ENCODE results near the gene IDUA. TPM values are rescaled to one million over a fixed set of nuclear protein-coding genes. Genes with fewer than 3 reads are reported as not detected.

IDUA gene
- total RNA-seq, 4 donors from 2014 or later = 11.0 to 33.1 (median 19.7) TPM

DNA sequence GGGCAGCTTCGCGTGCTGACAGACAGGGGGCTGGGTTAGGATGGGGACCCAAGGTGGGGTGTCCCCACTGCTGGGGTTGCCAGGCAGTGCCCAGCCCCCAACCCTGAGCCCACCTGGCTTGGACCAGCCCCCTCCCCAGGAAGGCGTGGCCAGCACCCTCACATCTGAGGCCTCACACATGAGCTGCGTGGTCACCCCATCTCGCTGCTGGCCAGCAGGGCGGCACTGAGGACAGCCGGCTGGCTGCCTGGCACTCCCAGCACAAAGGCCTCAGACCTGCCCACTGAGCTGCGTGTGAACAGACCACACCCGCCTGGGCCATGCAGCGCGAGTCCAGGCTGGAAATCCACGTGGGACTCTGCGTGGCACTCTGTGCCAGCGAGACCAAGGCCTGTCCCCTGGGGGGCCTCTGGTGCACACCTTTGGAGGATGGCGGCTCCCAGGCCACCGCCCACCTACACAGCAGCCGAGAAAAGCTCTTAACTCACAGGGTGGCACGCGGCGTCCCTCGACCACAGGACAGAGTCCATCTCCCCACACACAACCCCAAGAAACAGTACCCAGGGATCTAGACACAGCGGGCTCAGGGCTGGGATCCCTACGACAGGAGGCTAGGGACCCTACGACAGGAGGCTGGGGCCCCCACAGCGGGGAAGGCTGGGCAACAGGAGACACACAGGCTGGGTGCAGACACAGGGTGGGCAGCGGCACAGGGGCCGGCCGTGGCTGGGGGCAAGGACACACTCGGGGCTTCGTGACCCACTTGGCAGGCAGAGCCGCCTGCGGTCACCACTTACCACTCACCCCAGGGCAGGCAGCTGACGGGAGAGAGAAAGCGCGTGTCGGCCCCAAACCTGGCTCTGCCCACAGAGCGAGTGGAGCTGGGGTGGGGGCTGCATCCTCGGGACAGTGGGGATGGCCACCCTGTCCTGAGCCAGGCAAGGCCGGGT, 23.3 kb upstream of the IDUA start:
- no peak for TF ChIP-seq POLR2AphosphoS5 (IDR thresholded peaks at IDR 0.05)
- TF ChIP-seq EP300 (IDR thresholded peaks at IDR 0.05) = no peak
- TF ChIP-seq, protein P1, sequence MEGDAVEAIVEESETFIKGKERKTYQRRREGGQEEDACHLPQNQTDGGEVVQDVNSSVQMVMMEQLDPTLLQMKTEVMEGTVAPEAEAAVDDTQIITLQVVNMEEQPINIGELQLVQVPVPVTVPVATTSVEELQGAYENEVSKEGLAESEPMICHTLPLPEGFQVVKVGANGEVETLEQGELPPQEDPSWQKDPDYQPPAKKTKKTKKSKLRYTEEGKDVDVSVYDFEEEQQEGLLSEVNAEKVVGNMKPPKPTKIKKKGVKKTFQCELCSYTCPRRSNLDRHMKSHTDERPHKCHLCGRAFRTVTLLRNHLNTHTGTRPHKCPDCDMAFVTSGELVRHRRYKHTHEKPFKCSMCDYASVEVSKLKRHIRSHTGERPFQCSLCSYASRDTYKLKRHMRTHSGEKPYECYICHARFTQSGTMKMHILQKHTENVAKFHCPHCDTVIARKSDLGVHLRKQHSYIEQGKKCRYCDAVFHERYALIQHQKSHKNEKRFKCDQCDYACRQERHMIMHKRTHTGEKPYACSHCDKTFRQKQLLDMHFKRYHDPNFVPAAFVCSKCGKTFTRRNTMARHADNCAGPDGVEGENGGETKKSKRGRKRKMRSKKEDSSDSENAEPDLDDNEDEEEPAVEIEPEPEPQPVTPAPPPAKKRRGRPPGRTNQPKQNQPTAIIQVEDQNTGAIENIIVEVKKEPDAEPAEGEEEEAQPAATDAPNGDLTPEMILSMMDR (IDR thresholded peaks at IDR 0.05) = no peak
- TF ChIP-seq POLR2A (IDR thresholded peaks at IDR 0.05) = no peak
- 81% methylated on average over 12 of the region's 39 CpGs for WGBS
- H3K27me3 ChIP-seq = no peaks in the 10 kb centered on the region
- peaks cover 64% of the 10 kb centered on the region for H3K36me3 ChIP-seq
- H3K9me3 ChIP-seq = no peaks in the 10 kb centered on the region
- no peak overlapping the region for H3K27ac ChIP-seq
- no peak overlapping the region for H3K4me3 ChIP-seq
- peaks cover 15% of the 10 kb centered on the region for H3K4me1 ChIP-seq
- peak in 1 of 2 donors; percentile 65 for DNase-seq (ENCODE audit: low spot score in 2 of 2)

DNA sequence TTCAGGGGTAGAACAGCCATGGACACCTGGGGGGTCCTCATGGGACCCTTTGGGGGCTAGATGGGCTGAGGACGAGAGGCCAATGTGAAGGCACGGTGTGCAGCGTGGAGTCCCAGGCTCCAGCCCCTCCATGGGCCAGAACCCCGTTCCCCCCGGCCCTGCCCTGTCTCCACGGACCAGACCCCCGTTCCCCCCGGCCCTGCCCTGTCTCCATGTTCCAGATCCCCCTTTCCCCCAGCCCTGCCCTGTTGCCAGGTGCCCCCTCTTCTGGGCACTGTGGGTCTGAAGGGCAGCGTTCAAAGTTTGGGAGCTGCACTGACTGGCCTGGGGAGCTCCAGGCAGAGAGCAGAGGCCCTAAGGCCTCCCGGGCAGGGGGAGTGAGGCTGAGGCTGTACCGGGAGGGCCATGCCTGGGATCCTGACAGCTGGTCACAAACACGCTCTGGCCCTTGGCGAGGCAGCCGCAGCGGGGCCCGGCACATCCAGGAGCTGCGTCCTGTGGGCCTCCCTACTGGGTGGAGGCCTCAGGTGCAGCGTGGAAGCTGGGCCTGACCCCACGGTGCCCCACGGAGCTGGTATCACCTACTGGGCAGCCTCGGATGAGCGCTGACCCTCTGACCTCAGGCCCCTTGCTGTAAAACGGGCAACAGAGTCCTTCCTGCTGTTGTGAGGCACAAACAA, 22.4 kb upstream of the IDUA start:
- no peaks in the 10 kb centered on the region for H3K27me3 ChIP-seq
- no peaks in the 10 kb centered on the region for H3K9me3 ChIP-seq
- H3K4me1 ChIP-seq = peaks cover 15% of the 10 kb centered on the region
- no peak overlapping the region for H3K27ac ChIP-seq
- TF ChIP-seq, protein P1 (IDR thresholded peaks at IDR 0.05) = no peak
- TF ChIP-seq POLR2A (IDR thresholded peaks at IDR 0.05) = no peak
- no peak for TF ChIP-seq POLR2AphosphoS5 (IDR thresholded peaks at IDR 0.05)
- TF ChIP-seq EP300 (IDR thresholded peaks at IDR 0.05) = no peak
- DNase-seq (ENCODE audit: low spot score in 2 of 2) = peak in 1 of 2 donors; percentile 64
- WGBS = 89% methylated on average over 14 of the region's 23 CpGs
- no peak overlapping the region for H3K4me3 ChIP-seq
- H3K36me3 ChIP-seq = peaks cover 55% of the 10 kb centered on the region

DNA sequence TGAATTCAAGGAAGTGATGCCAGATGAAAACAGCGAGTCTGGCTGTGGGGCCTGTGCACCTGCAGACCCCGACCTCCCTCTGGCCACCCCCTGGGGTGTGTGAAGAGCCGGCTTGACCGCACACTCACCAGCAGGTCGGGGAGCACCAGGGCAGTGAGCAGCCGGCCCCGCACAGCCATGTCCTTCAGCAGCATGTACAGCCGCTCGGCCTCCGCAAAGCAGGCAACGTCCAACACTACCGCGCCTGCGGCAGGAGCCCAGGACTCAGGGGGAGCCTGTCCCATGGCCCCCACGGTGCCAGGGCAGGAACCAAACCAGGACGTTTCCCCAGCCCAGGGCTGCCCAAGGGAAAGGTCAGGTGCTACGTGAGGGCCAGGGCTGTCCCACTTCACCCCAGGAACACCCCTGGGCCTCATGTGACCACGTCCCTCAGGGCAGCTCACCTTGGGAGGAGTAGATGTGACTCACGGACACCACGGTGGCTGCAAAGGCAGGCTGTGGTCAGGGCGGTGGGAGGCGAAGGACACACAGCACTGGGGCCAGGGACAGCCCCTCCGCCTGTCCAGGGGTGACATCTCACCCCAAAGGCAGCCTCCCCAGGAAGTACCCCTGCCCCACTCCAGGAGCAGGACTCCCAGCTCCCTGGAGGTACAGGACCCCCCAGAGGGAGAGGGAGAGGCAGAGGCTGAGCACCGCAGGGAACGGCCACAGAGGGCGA, 21.6 kb upstream of the IDUA start:
- Histone ChIP-seq H3K4me3 (no peak overlapping the region), H3K4me1 (peaks cover 17% of the 10 kb centered on the region), H3K9me3 (no peaks in the 10 kb centered on the region), H3K27me3 (no peaks in the 10 kb centered on the region), H3K27ac (no peak overlapping the region), H3K36me3 (peaks cover 47% of the 10 kb centered on the region)
- 93% methylated on average over 7 of the region's 26 CpGs for WGBS
- DNase-seq (ENCODE audit: low spot score in 2 of 2) = no peak
- TF ChIP-seq POLR2A (IDR thresholded peaks at IDR 0.05) (no peak), POLR2AphosphoS5 (IDR thresholded peaks at IDR 0.05) (no peak), EP300 (IDR thresholded peaks at IDR 0.05) (no peak)
- TF ChIP-seq, protein P1 (IDR thresholded peaks at IDR 0.05) = no peak

DNA sequence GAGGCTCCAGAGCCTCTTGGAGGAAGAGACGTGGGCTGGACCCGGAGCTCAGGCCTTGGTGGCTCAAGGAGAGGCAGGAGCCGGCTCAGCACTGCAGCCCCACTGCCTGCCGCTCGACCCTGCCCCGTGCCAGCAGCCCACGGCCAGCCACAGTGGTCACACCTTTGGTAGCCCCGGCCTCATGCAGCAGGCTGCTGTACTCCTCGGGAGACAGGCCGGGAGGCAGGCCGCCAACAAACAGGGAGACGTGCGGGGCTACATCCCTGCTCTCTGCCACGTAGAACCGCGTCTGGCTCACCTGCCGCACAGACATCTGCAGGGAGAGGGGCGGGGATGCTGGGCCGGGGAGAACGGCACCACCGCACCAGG, 21.1 kb upstream of the IDUA start:
- DNase-seq (ENCODE audit: low spot score in 2 of 2) = no peak
- 91% methylated on average over 11 of the region's 21 CpGs for WGBS
- peaks cover 22% of the 10 kb centered on the region for H3K4me1 ChIP-seq
- peaks cover 42% of the 10 kb centered on the region for H3K36me3 ChIP-seq
- no peaks in the 10 kb centered on the region for H3K27me3 ChIP-seq
- no peak overlapping the region for H3K4me3 ChIP-seq
- TF ChIP-seq POLR2A (IDR thresholded peaks at IDR 0.05) (no peak), POLR2AphosphoS5 (IDR thresholded peaks at IDR 0.05) (no peak), EP300 (IDR thresholded peaks at IDR 0.05) (no peak)
- TF ChIP-seq, protein P1 (IDR thresholded peaks at IDR 0.05) = no peak
- H3K9me3 ChIP-seq = no peaks in the 10 kb centered on the region
- H3K27ac ChIP-seq = no peak overlapping the region
